IMR-90 (cell line): ENCODE results near the gene GRIK1. TPM values are rescaled to one million over a fixed set of nuclear protein-coding genes. Genes with fewer than 3 reads are reported as not detected.

Experiments
- ATAC-seq: fragments of 200-7000 bp; cut with Tn5 transposase; 2 replicates; pipeline ENCODE4 v1.9.1; 2020; ENCODE audit warnings: low read depth, mild to moderate bottlenecking, moderate library complexity
- BruUV-seq: library from RNA; stranded (reverse); fragments of 400-500 nt; replicated peaks from 2 replicates; lab custom pipeline; 2021; lab: Mats Ljungman, UMichigan
- CTCF ChIA-PET: fragments of 300-600 bp; formaldehyde crosslinking; extraction: SDS; loops from one replicate; lab custom pipeline; 2021; ENCODE audit warnings: antibody characterized with exemption; lab: Yijun Ruan, JAX
- POLR2A ChIA-PET: fragments of 300-600 bp; sonication (Branson Sonifier 250); formaldehyde crosslinking; loops from one replicate; lab custom pipeline; 2022; ENCODE audit warnings: antibody characterized with exemption; ENCODE audit not compliant: unreplicated experiment; lab: Charles Lee
- DNase-seq: peaks from one replicate; pipeline ENCODE4 v3.0.0; 2013
- H2AFZ ChIP-seq: replicated peaks from 2 replicates; pipeline ENCODE3; 2013; ENCODE audit warnings: low read length, mild to moderate bottlenecking; ENCODE audit not compliant: poor library complexity
- H2AK5ac ChIP-seq: 2 replicates; pipeline ENCODE4 v1.6.1; 2013; ENCODE audit warnings: low read depth, low read length, inconsistent platforms
- H2AK9ac ChIP-seq: replicated peaks from 2 replicates; pipeline ENCODE3; 2013; ENCODE audit warnings: mild to moderate bottlenecking, low read depth, low read length, moderate library complexity; ENCODE audit not compliant: poor library complexity
- H2BK120ac ChIP-seq: 2 replicates; pipeline ENCODE4 v1.6.1; 2013; ENCODE audit warnings: low read depth, low read length, inconsistent platforms
- H2BK15ac ChIP-seq: 3 replicates; pipeline ENCODE4 v1.6.1; 2013; ENCODE audit warnings: low read depth, low read length, inconsistent platforms
- H2BK20ac ChIP-seq: 2 replicates; pipeline ENCODE4 v1.6.1; 2013; ENCODE audit warnings: low read depth, mild to moderate bottlenecking, inconsistent platforms, low read length, moderate library complexity
- H2BK5ac ChIP-seq: 2 replicates; pipeline ENCODE4 v1.6.1; 2013; ENCODE audit warnings: mild to moderate bottlenecking, low read depth, low read length, inconsistent platforms; ENCODE audit not compliant: poor library complexity, severe bottlenecking
- H3K14ac ChIP-seq: replicated peaks from 2 replicates; pipeline ENCODE4 v1.6.1; 2013; ENCODE audit warnings: low read depth, low read length, inconsistent platforms
- H3K18ac ChIP-seq: 2 replicates; pipeline ENCODE4 v1.6.1; 2013; ENCODE audit warnings: low read depth, low read length, control low read depth
- H3K23ac ChIP-seq: 2 replicates; pipeline ENCODE4 v1.6.1; 2013; ENCODE audit warnings: low read depth, low read length, inconsistent platforms
- H3K27ac ChIP-seq: 2 replicates; pipeline ENCODE4 v1.5.1; 2013; ENCODE audit warnings: mild to moderate bottlenecking, control low read depth, low read length; ENCODE audit not compliant: insufficient read depth
- H3K27me3 ChIP-seq: 2 replicates; pipeline ENCODE4 v1.6.1; 2013; ENCODE audit warnings: low read length; ENCODE audit not compliant: control insufficient read depth, insufficient read depth
- H3K36me3 ChIP-seq: 2 replicates; pipeline ENCODE4 v1.6.1; 2013; ENCODE audit warnings: low read length, mixed read lengths; ENCODE audit not compliant: control insufficient read depth, insufficient read depth
- H3K4ac ChIP-seq: 2 replicates; pipeline ENCODE4 v1.6.1; 2013; ENCODE audit warnings: low read depth, low read length, inconsistent platforms
- H3K4me1 ChIP-seq: 2 replicates; pipeline ENCODE4 v1.6.1; 2013; ENCODE audit warnings: low read length, mixed read lengths; ENCODE audit not compliant: control insufficient read depth, insufficient read depth
- H3K4me2 ChIP-seq: 2 replicates; pipeline ENCODE4 v1.6.1; 2013; ENCODE audit warnings: low read depth, mild to moderate bottlenecking, control low read depth, low read length, moderate library complexity
- H3K4me3 ChIP-seq: 2 replicates; pipeline ENCODE4 v1.5.1; 2013; ENCODE audit warnings: low read depth, mild to moderate bottlenecking, control low read depth, low read length, moderate library complexity; ENCODE audit not compliant: insufficient read depth
- H3K56ac ChIP-seq: 2 replicates; pipeline ENCODE4 v1.6.1; 2013; ENCODE audit warnings: low read length, inconsistent platforms; ENCODE audit not compliant: insufficient read depth; ENCODE audit errors: extremely low read depth
- H3K79me1 ChIP-seq, 2 experiments: 2 replicates each; pipeline ENCODE4 v1.6.1; 2013; ENCODE audit warnings: low read length in 2 of 2, inconsistent platforms in 1 of 2, low read depth in 1 of 2
- H3K9ac ChIP-seq: 2 replicates; pipeline ENCODE4 v1.6.1; 2013; ENCODE audit warnings: low read depth, low read length, control low read depth
- H3K9me1 ChIP-seq: 2 replicates; pipeline ENCODE4 v1.6.1; 2013; ENCODE audit warnings: low read length, inconsistent platforms; ENCODE audit not compliant: insufficient read depth
- H3K9me3 ChIP-seq: 2 replicates; pipeline ENCODE4 v1.6.1; 2013; ENCODE audit warnings: low read length; ENCODE audit not compliant: control insufficient read depth, insufficient read depth
- H4K20me1 ChIP-seq: 2 replicates; pipeline ENCODE4 v1.6.1; 2013; ENCODE audit warnings: low read length, inconsistent platforms; ENCODE audit not compliant: insufficient read depth
- H4K5ac ChIP-seq: 2 replicates; pipeline ENCODE4 v1.6.1; 2013; ENCODE audit warnings: mild to moderate bottlenecking, low read depth, low read length, control low read depth
- H4K8ac ChIP-seq, 2 experiments: 2 replicates each; pipeline ENCODE4 v1.6.1; 2013; ENCODE audit warnings: low read depth in 2 of 2, low read length in 2 of 2, control low read depth in 1 of 2, inconsistent platforms in 1 of 2
- H4K91ac ChIP-seq: 2 replicates; pipeline ENCODE4 v1.6.1; 2013; ENCODE audit warnings: low read depth, low read length, inconsistent platforms; ENCODE audit not compliant: insufficient read depth
- CEBPB ChIP-seq: IDR thresholded peaks from 2 replicates; pipeline ENCODE4 v1.6.1; 2012; ENCODE audit warnings: low read depth, low read length, improper control_type of control experiment
- USF2 ChIP-seq: fragments of 150-350 bp; IDR thresholded peaks from 2 replicates; pipeline ENCODE4 v1.6.1; 2017; ENCODE audit warnings: mild to moderate bottlenecking, antibody characterized with exemption, low read length, low read depth
- WGBS, 2 experiments: methylation state at CpG; one replicate each; pipeline versions ENCODE4 v1.1.5 to v1.1.7; 2013; ENCODE audit warnings: missing lambda C conversion rate in 2 of 2; ENCODE audit not compliant: insufficient read length in 1 of 2; ENCODE audit errors: extremely low coverage in 2 of 2; 5-methylcytosine and 5-hydroxymethylcytosine counted together
- dilution Hi-C: fragments of 300-500 bp; cut with HindIII; formaldehyde crosslinking; loops from one replicate; pipeline ENCODE4 v1.14.3; 2018; ENCODE audit warnings: low sequenced_read_pairs; ENCODE audit not compliant: unreplicated experiment
- in situ Hi-C: fragments of 300-500 bp; cut with MboI; formaldehyde crosslinking; loops from 3 replicates; pipeline ENCODE4 v1.14.3; 2019; ENCODE audit warnings: low sequenced_read_pairs, inconsistent platforms, mixed read lengths
- intact Hi-C: fragments of 100-400 bp; cut with micrococcal nuclease; formaldehyde crosslinking; loops from 2 replicates; pipeline ENCODE4 v1.10.0; 2022
- polyA plus RNA-seq, 3 experiments: library from polyadenylated mRNA; depleted of rRNA; stranded (reverse); fragments of >200 nt; gene quantifications; 2 replicates each; pipeline ENCODE4 v1.2.3, GENCODE V29; 2012; ENCODE audit warnings: low replicate concordance in 1 of 3
- total RNA-seq: library from RNA; depleted of rRNA; stranded (reverse); fragments of >200 nt; gene quantifications from 2 replicates; pipeline ENCODE4 v1.2.3, GENCODE V29; 2012

GRIK1 gene
- total and polyA plus RNA-seq, 2 of the 4 experiments (the other 2 are of a cell fraction), result not detected

DNA sequence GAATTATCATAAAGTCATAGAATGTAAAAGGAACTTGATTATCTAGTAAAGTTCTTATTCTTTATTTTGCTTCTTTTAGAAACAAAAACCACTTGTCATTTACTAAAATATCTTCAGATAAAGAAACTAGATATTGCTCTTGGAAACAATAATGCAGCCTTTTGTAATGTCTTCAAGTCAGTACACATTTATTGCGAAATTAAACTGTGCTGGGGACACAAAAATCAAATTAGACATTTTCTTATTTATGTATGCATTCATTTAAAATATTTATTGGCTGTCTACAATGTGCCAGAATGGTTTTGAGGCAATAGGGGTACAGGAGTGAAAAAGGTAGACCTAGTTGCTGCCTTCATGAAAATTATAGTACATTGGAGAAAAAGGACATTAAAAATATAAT, 201.1 kb downstream of the GRIK1 start:
- no peak overlapping the region for H2AK9ac ChIP-seq
- H3K36me3 ChIP-seq, result no peaks in the 10 kb centered on the region
- no peak overlapping the region for H2AK5ac ChIP-seq
- H3K4me2 ChIP-seq, result no peak overlapping the region
- H3K4me1 ChIP-seq, result no peaks in the 10 kb centered on the region
- in situ Hi-C loops, result no loop called here
- no peak overlapping the region for H4K8ac ChIP-seq
- no peak overlapping the region for H3K18ac ChIP-seq
- no peaks in the 10 kb centered on the region for H3K9me1 ChIP-seq
- H2AFZ ChIP-seq, result no peak overlapping the region
- H2BK20ac ChIP-seq, result no peak overlapping the region
- H3K9me3 ChIP-seq, result no peaks in the 10 kb centered on the region
- H3K14ac ChIP-seq, result no peak overlapping the region
- H3K4ac ChIP-seq, result no peak overlapping the region
- H3K23ac ChIP-seq, result no peak overlapping the region
- H3K4me3 ChIP-seq, result no peak overlapping the region
- BruUV-seq, result no TSS peak
- intact Hi-C loops, result no loop called here
- no peak overlapping the region for H2BK15ac ChIP-seq
- ChIA-PET POLR2A (no interaction called here), CTCF (no interaction called here)
- TF ChIP-seq USF2, result no peak
- peak; percentile 35; the same call in 1 of the 2 replicates for TF ChIP-seq CEBPB
- no peak overlapping the region for H2BK5ac ChIP-seq
- no CpG with 5 or more reads among the region's 1 CpG for WGBS, 2 experiments
- no peak overlapping the region for H4K91ac ChIP-seq
- dilution Hi-C loops, result no loop called here
- H4K5ac ChIP-seq, result no peak overlapping the region
- H2BK120ac ChIP-seq, result no peak overlapping the region
- no peak for ATAC-seq
- no peak overlapping the region for H3K56ac ChIP-seq
- no peak for DNase-seq
- no peaks in the 10 kb centered on the region for H3K27me3 ChIP-seq
- no peaks in the 10 kb centered on the region for H3K79me1 ChIP-seq
- no peak overlapping the region for H3K27ac ChIP-seq
- H4K20me1 ChIP-seq, result no peaks in the 10 kb centered on the region
- H3K9ac ChIP-seq, result no peak overlapping the region
